Aorta (tissue), 5 donors: ENCODE results near the gene DNM1. TPM values are rescaled to one million over a fixed set of nuclear protein-coding genes. Genes with fewer than 3 reads are reported as not detected.

ENCODE experiments used
- ATAC-seq: fragments of 200-7000 bp; cut with Tn5 transposase; one replicate; pipeline ENCODE4 v1.9.1; 2022; ENCODE audit warnings: moderate library complexity; ENCODE audit not compliant: low FRiP score
- DNase-seq, 2 donors: peaks; one replicate each; pipeline ENCODE4 v3.0.0-alpha.2; 2020
- H3K27ac ChIP-seq, 2 donors: one replicate each; pipeline ENCODE4 v1.5.1; 2013; ENCODE audit warnings: low read length in 2 of 2, mild to moderate bottlenecking in 2 of 2, moderate library complexity in 2 of 2, control low read depth in 1 of 2, inconsistent platforms in 1 of 2, low read depth in 1 of 2
- H3K27me3 ChIP-seq, 2 donors: one replicate each; pipeline ENCODE4 v1.6.1; 2013; ENCODE audit warnings: control low read depth in 1 of 2, low read length in 1 of 2, mild to moderate bottlenecking in 1 of 2, moderate library complexity in 1 of 2; ENCODE audit not compliant: insufficient read depth in 2 of 2, control insufficient read depth in 1 of 2
- H3K36me3 ChIP-seq, 2 donors: one replicate each; pipeline ENCODE4 v1.6.1; 2013; ENCODE audit warnings: control low read depth in 1 of 2, low read length in 1 of 2, mild to moderate bottlenecking in 1 of 2; ENCODE audit not compliant: insufficient read depth in 2 of 2, control insufficient read depth in 1 of 2
- H3K4me1 ChIP-seq, 2 donors: one replicate each; pipeline ENCODE4 v1.6.1; 2013; ENCODE audit warnings: low read length in 2 of 2, control low read depth in 1 of 2, mild to moderate bottlenecking in 1 of 2, moderate library complexity in 1 of 2; ENCODE audit not compliant: insufficient read depth in 2 of 2, control insufficient read depth in 1 of 2
- H3K4me3 ChIP-seq, 2 donors: one replicate each; pipeline ENCODE4 v1.5.1; 2013; ENCODE audit warnings: low read length in 2 of 2, control low read depth in 1 of 2, mild to moderate bottlenecking in 1 of 2
- H3K9me3 ChIP-seq: one replicate; pipeline ENCODE4 v1.6.1; 2013; ENCODE audit warnings: mild to moderate bottlenecking, low read length; ENCODE audit not compliant: control insufficient read depth
- WGBS, 2 donors: extraction: QIAGEN DNeasy Blood & Tissue Kit; methylation state at CpG; one replicate each; pipeline ENCODE4 v1.1.7; 2013; 5-methylcytosine and 5-hydroxymethylcytosine counted together
- intact Hi-C, 2 donors: fragments of 100-400 bp; cut with DNase I; formaldehyde crosslinking; loops; one replicate each; pipeline versions ENCODE4 v1.14.2 to v1.15.0; 2022
- microRNA-seq, 2 donors: library from miRNA; unstranded; fragments of <30 nt; microRNA quantifications; one replicate each; pipeline ENCODE4 v1.2.0, GENCODE V29; 2020
- polyA plus RNA-seq, 2 donors: library from polyadenylated mRNA; stranded (reverse); fragments of 200-250 nt; gene quantifications; one replicate each; pipeline ENCODE4 v1.2.3, GENCODE V29; 2013
- total RNA-seq, 2 donors: library from RNA; stranded (reverse); fragmentation: NEBNext Ultra II Directional; extraction: Animal tissue kit (Norgen Biotek cat#: 25700); gene quantifications; one replicate each; pipeline ENCODE4 v1.2.1, GENCODE V29; 2021
- donor health status: healthy with polysubstance abuse.
- donor health status: Bipolar disorder and iron deficiency.
- donor health status: DM: no; HTN: no; CAD: no.
- donor health status: DM: no; HTN: no; CAD: no.
- donor health status: DM: yes; HTN: yes; CAD: no.

The DNM1 gene
- total and polyA plus RNA-seq, 4 donors, result 0.43 to 114 (median 5.7) TPM

DNA sequence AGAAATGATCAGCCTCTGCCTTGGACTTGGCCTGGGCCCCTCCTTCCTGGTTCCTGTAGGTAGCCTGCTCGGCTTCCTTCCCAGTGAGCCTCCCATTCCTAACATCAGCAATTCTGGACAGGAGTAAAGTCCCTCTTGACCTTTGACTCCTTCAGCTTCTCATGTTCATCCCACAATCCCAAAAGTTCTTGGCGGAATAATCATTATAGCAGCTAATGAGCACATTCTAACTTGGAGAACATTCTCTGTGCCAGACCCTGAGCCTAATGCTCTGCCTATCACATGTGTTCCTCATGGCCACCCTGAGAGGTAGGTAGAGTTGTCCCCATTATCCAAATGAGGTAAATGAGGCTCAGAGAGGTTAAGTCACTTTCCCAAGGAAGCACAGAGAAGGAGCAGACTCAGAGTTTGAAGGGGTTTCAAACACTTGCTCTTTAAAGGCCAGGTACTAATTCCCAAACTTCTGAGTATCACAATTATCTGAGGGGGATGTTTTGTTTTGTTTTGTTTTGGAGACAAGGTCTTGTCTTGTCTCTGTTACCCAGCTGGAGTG is 94.1 kb downstream of the DNM1 start:
- 86 to 97% methylated on average over 2 of the region's 2 CpGs for WGBS, 2 donors
- Histone ChIP-seq H3K4me1 (no peaks in the 10 kb centered on the region), H3K27me3 (no peaks in the 10 kb centered on the region), H3K36me3 (no peaks in the 10 kb centered on the region), H3K4me3 (no peak overlapping the region), H3K9me3 (no peaks in the 10 kb centered on the region), H3K27ac (no peak overlapping the region)
- no peak for DNase-seq
- no peak for ATAC-seq
- intact Hi-C loops, result loop anchor here (5.0 to 10.0 kb wide), 3 partner anchors 35 to 128 kb away; partner anchors contain the start of genes CERCAM (in 1 of the 2) and SLC27A4 (in 1 of the 2)

DNA sequence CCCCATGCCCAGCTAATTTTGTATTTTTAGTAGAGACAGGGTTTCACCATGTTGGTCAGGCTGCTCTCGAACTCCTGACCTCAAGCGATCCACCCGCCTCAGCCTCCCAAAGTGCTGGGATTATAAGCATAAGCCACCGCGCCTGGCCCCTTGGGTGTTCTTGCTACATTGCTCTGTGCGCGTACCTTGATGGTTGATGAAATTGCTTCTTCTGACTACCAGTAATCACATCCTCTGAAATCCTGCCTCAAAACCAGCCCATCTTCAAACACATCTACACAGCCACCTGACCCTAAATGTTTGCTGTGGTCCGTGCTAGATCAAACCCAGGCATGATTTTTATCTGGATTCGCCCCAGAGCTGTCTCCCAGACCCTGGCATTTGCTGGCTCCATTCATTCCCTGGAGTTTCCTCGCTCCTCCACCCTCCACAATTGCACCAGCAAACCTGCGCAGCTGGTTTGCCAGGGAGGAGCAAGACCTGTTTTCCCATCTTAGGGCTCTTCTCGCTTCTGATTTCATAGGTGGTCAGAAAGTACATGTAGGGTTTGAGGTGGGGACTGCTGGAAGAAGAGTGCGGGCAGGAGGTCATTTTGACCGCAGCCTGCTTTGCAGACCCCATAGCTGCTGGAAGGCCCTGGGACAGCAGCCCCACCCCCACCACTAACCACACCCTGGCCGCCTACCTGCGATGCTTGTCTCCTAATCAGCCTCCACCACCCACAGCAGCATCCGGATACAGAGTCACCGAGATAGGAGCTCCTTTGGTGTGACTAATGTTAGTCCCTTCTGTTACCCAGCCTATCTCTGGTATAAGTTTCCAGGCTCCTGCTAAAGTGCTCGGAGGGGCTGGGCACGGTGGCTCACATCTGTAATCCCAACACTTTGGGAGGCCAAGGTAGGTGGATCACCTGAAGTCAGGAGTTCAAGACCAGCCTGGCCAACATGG is 95.6 kb downstream of the DNM1 start:
- Histone ChIP-seq H3K27ac (no peak overlapping the region), H3K9me3 (no peaks in the 10 kb centered on the region), H3K4me1 (no peaks in the 10 kb centered on the region), H3K27me3 (no peaks in the 10 kb centered on the region), H3K36me3 (no peaks in the 10 kb centered on the region), H3K4me3 (no peak overlapping the region)
- intact Hi-C loops, result loop anchor here (5.0 to 10.0 kb wide), 3 partner anchors 33 to 126 kb away; partner anchors contain the start of genes CERCAM (in 1 of the 2) and SLC27A4 (in 1 of the 2)
- no peak for ATAC-seq
- no peak for DNase-seq
- WGBS, 2 donors, result 91 to 93% methylated on average over 20 of the region's 20 CpGs

DNA sequence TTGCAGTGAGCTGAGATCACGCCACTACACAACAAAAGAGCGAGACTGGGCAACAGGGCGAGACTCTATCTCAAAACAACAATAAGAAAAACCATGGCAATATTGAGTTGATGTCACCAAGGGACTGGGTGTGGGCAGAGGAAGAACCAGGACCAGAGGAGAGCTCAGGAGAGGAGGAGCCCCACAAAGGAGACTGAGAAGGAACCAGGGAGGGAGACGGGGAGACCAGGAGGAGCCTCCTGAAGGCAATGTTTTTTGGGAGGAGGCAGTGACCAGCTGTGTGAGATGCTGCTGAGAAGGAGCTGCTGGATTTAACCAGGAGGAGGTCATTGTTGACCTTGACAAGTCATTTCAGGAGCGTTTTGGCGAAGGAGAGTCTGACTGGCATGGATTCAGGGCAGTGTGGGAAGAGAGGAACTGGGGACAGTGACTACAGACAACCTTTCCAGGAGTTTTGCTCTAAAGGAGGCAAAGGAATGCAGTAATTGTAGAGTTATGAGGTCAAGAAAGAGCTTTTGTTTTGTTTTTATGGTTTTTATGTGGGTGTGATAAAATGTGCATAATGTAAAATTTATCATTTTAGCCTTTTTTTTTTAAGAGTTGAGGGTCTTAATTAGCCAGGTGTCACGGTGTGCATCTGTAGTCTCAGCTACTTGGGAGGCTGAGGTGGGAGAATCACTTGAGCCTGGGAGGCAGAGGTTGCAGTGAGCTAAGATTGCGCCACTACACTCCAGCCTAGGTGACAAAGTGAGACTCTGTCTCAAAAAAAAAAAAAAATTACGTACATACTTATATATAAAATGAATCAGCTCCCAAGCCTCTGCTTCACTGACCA is 101.2 kb downstream of the DNM1 start:
- Histone ChIP-seq H3K4me1 (no peaks in the 10 kb centered on the region), H3K4me3 (no peak overlapping the region), H3K36me3 (no peaks in the 10 kb centered on the region), H3K9me3 (no peaks in the 10 kb centered on the region), H3K27me3 (no peaks in the 10 kb centered on the region), H3K27ac (no peak overlapping the region)
- intact Hi-C loops, result no loop called here
- WGBS, 2 donors, result 80 to 86% methylated on average over 9 of the region's 9 CpGs
- no peak for DNase-seq
- ATAC-seq, result no peak

Small RNA genes within 50 kb of the gene (microRNA-seq; reads per million reads assigned to microRNA genes)
- gene MIR199B, result 400 to 1,445 reads per million in 2 donors
- gene MIR3154, result 0 to 0.60 reads per million in 2 donors

Other genes starting within 250 kb of the DNM1 start
- gene EEIG1, start 222.4 kb upstream of the DNM1 start, total RNA-seq, result 10 to 100 TPM; 41.4 to 63.1 TPM
- gene EEIG1, start 222.4 kb upstream of the DNM1 start, polyA plus RNA-seq, result 10 to 100 TPM in 1 of 2 donors, 1 to 10 TPM in 1; 7.9 to 22.0 TPM
- gene NAIF1, start 136.1 kb upstream of the DNM1 start, total RNA-seq, result 10 to 100 TPM in 1 of 2 donors, 1 to 10 TPM in 1; 5.4 to 10.4 TPM
- gene NAIF1, start 136.1 kb upstream of the DNM1 start, polyA plus RNA-seq, result 1 to 10 TPM; 7.0 to 8.9 TPM
- gene SLC25A25, start 135.1 kb upstream of the DNM1 start, total RNA-seq, result 10 to 100 TPM; 16.3 to 40.9 TPM
- 10 to 100 TPM in 1 of 2 donors, 1 to 10 TPM in 1; 9.8 to 14.3 TPM for gene SLC25A25, start 135.1 kb upstream of the DNM1 start, polyA plus RNA-seq
- 10 to 100 TPM; 37.1 to 38.5 TPM for gene PTGES2, start 75.7 kb upstream of the DNM1 start, total RNA-seq
- gene PTGES2, start 75.7 kb upstream of the DNM1 start, polyA plus RNA-seq, result 10 to 100 TPM; 29.9 to 56.2 TPM
- gene LCN2, start 53.9 kb upstream of the DNM1 start, total RNA-seq, result 1 to 10 TPM in 1 of 2 donors, under 1 TPM in 1; 0.84 to 1.1 TPM
- 1 to 10 TPM in 1 of 2 donors, under 1 TPM in 1; 0.90 to 5.6 TPM for gene LCN2, start 53.9 kb upstream of the DNM1 start, polyA plus RNA-seq
- gene BBLN, start 43.1 kb upstream of the DNM1 start, total RNA-seq, result 10 to 100 TPM; 46.7 to 54.3 TPM
- gene BBLN, start 43.1 kb upstream of the DNM1 start, polyA plus RNA-seq, result 100 to 1,000 TPM; 164 to 278 TPM
- gene CIZ1, start 11.8 kb upstream of the DNM1 start, total RNA-seq, result 100 to 1,000 TPM in 1 of 2 donors, 10 to 100 TPM in 1; 82.3 to 117 TPM
- gene CIZ1, start 11.8 kb upstream of the DNM1 start, polyA plus RNA-seq, result 10 to 100 TPM; 38.4 to 67.2 TPM
- gene GOLGA2, start 72.6 kb downstream of the DNM1 start, total RNA-seq, result 100 to 1,000 TPM; 163 to 172 TPM
- 100 to 1,000 TPM in 1 of 2 donors, 10 to 100 TPM in 1; 84.9 to 118 TPM for gene GOLGA2, start 72.6 kb downstream of the DNM1 start, polyA plus RNA-seq
- gene SWI5, start 72.9 kb downstream of the DNM1 start, total RNA-seq, result 10 to 100 TPM; 12.2 to 22.1 TPM
- gene SWI5, start 72.9 kb downstream of the DNM1 start, polyA plus RNA-seq, result 10 to 100 TPM; 22.7 to 30.8 TPM
- 10 to 100 TPM; 11.8 to 14.3 TPM for gene TRUB2, start 119.1 kb downstream of the DNM1 start, total RNA-seq
- 10 to 100 TPM in 1 of 2 donors, 1 to 10 TPM in 1; 9.8 to 11.1 TPM for gene TRUB2, start 119.1 kb downstream of the DNM1 start, polyA plus RNA-seq
- 10 to 100 TPM; 14.7 to 28.4 TPM for gene COQ4, start 119.5 kb downstream of the DNM1 start, total RNA-seq
- gene COQ4, start 119.5 kb downstream of the DNM1 start, polyA plus RNA-seq, result 10 to 100 TPM; 22.2 to 53.8 TPM
- gene SLC27A4, start 137.1 kb downstream of the DNM1 start, total RNA-seq, result 10 to 100 TPM; 13.3 to 15.3 TPM
- 10 to 100 TPM in 1 of 2 donors, 1 to 10 TPM in 1; 9.4 to 25.8 TPM for gene SLC27A4, start 137.1 kb downstream of the DNM1 start, polyA plus RNA-seq
- 10 to 100 TPM; 34.0 to 37.8 TPM for gene URM1, start 168.0 kb downstream of the DNM1 start, total RNA-seq
- gene URM1, start 168.0 kb downstream of the DNM1 start, polyA plus RNA-seq, result 10 to 100 TPM; 24.7 to 45.5 TPM
- gene CERCAM, start 217.5 kb downstream of the DNM1 start, total RNA-seq, result 100 to 1,000 TPM in 1 of 2 donors, 10 to 100 TPM in 1; 46.0 to 126 TPM
- gene CERCAM, start 217.5 kb downstream of the DNM1 start, polyA plus RNA-seq, result 10 to 100 TPM; 24.7 to 65.4 TPM